Neural cell (in vitro differentiated cells): Measurements from ENCODE around the gene PUM1. TPM values are rescaled to one million over a fixed set of nuclear protein-coding genes. Genes with fewer than 3 reads are reported as not detected.

Source experiments
- H2AFZ ChIP-seq: fragments of 200-600, 300-800 bp; sonication (generic), shearing (Covaris generic); 2 replicates; pipeline ENCODE4 v1.6.0; 2014; ENCODE audit warnings: low read depth, mild to moderate bottlenecking, antibody characterized with exemption, low read length, moderate library complexity
- H3F3A ChIP-seq: fragments of 200-600 bp; shearing (Covaris generic); 2 replicates; pipeline ENCODE4 v1.6.1; 2016; ENCODE audit warnings: mild to moderate bottlenecking, moderate library complexity, mixed read lengths, antibody characterized with exemption, low read length; ENCODE audit not compliant: insufficient read depth, poor library complexity, severe bottlenecking
- H3K27ac ChIP-seq: fragments of 200-600, 300-800 bp; sonication (generic), shearing (Covaris generic); 2 replicates; pipeline ENCODE4 v1.5.1; 2014; ENCODE audit warnings: mild to moderate bottlenecking, low read length, moderate library complexity
- H3K27me3 ChIP-seq: fragments of 300-800, 200-600 bp; sonication (generic), shearing (Covaris generic); 2 replicates; pipeline ENCODE4 v1.6.0; 2014; ENCODE audit warnings: mild to moderate bottlenecking, low read depth, low read length, moderate library complexity; ENCODE audit not compliant: insufficient read depth
- H3K36me3 ChIP-seq: fragments of 300-800, 200-600 bp; sonication (generic), shearing (Covaris generic); 2 replicates; pipeline ENCODE4 v1.5.1; 2014; ENCODE audit warnings: mild to moderate bottlenecking, antibody characterized with exemption, low read length, moderate library complexity; ENCODE audit not compliant: insufficient read depth
- H3K4me2 ChIP-seq: fragments of 300-800, 200-600 bp; sonication (generic), shearing (Covaris generic); 2 replicates; pipeline ENCODE4 v1.6.0; 2014; ENCODE audit warnings: mild to moderate bottlenecking, low read length
- H3K4me3 ChIP-seq: fragments of 300-800, 200-600 bp; sonication (generic), shearing (Covaris generic); 2 replicates; pipeline ENCODE4 v1.5.1; 2014; ENCODE audit warnings: mild to moderate bottlenecking, low read length, moderate library complexity
- H3K79me2 ChIP-seq: fragments of 200-600 bp; shearing (Covaris generic); replicated peaks from 2 replicates; pipeline ENCODE4 v1.6.0; 2014; ENCODE audit warnings: mild to moderate bottlenecking, low read length, moderate library complexity; ENCODE audit not compliant: insufficient read depth
- H3K9ac ChIP-seq: fragments of 300-800, 200-600 bp; sonication (generic), shearing (Covaris generic); 2 replicates; pipeline ENCODE4 v1.6.1; 2016; ENCODE audit warnings: mild to moderate bottlenecking, low read length, mixed read lengths
- H3K9me2 ChIP-seq: fragments of 200-600 bp; shearing (Covaris generic); 2 replicates; pipeline ENCODE4 v1.6.1; 2016; ENCODE audit warnings: mild to moderate bottlenecking, low read length, mixed read lengths; ENCODE audit not compliant: insufficient read depth
- H3K9me3 ChIP-seq: fragments of 200-600, 300-800 bp; sonication (generic), shearing (Covaris generic); 2 replicates; pipeline ENCODE4 v1.6.1; 2016; ENCODE audit warnings: mild to moderate bottlenecking, mixed run types, low read length, moderate library complexity, mixed read lengths
- H4K20me1 ChIP-seq: fragments of 200-600 bp; shearing (Covaris generic); 2 replicates; pipeline ENCODE4 v1.6.1; 2016; ENCODE audit warnings: mild to moderate bottlenecking, mixed run types; ENCODE audit not compliant: insufficient read depth
- CTCF ChIP-seq: fragments of 450-650 bp; IDR thresholded peaks from 2 replicates; pipeline ENCODE4 v1.5.1; 2014; ENCODE audit warnings: antibody characterized with exemption, mild to moderate bottlenecking, moderate library complexity; ENCODE audit not compliant: poor library complexity, severe bottlenecking
- EP300 ChIP-seq: fragments of 450-650 bp; conservative IDR thresholded peaks from 2 replicates; pipeline ENCODE4 v1.6.1; 2014; ENCODE audit warnings: antibody characterized with exemption, mild to moderate bottlenecking, moderate library complexity; ENCODE audit not compliant: poor library complexity, severe bottlenecking
- EZH2 ChIP-seq: fragments of 200-600, 300-800 bp; shearing (Covaris generic), sonication (generic); IDR thresholded peaks from 2 replicates; pipeline ENCODE4 v1.6.1; 2014; ENCODE audit warnings: antibody characterized with exemption, low read length, borderline replicate concordance, mild to moderate bottlenecking; ENCODE audit not compliant: insufficient read depth, poor library complexity, severe bottlenecking
- MXI1 ChIP-seq: fragments of 450-650 bp; conservative IDR thresholded peaks from 2 replicates; pipeline ENCODE4 v1.6.1; 2014; ENCODE audit warnings: antibody characterized with exemption, mild to moderate bottlenecking; ENCODE audit not compliant: poor library complexity, severe bottlenecking
- POLR2AphosphoS5 ChIP-seq: IDR thresholded peaks from 2 replicates; pipeline ENCODE4 v1.6.1; 2012
- RAD21 ChIP-seq: fragments of 450-650 bp; conservative IDR thresholded peaks from 2 replicates; pipeline ENCODE4 v1.6.1; 2014; ENCODE audit warnings: antibody characterized with exemption, mild to moderate bottlenecking, moderate library complexity
- SMC3 ChIP-seq: fragments of 450-650 bp; conservative IDR thresholded peaks from 2 replicates; pipeline ENCODE4 v1.6.1; 2014; ENCODE audit warnings: antibody characterized with exemption, mild to moderate bottlenecking, moderate library complexity; ENCODE audit not compliant: poor library complexity
- TAF1 ChIP-seq: IDR thresholded peaks from 2 replicates; pipeline ENCODE4 v1.6.1; 2012; ENCODE audit warnings: low read depth
- polyA plus RNA-seq: library from polyadenylated mRNA; depleted of rRNA; stranded (reverse); fragments of >200 nt; gene quantifications from 2 replicates; pipeline ENCODE4 v1.2.3, GENCODE V29; 2014
- TF ChIP-seq, protein P1 (sequence below): IDR thresholded peaks from 2 replicates; pipeline ENCODE4 v1.6.1; 2012; ENCODE audit warnings: borderline replicate concordance

The PUM1 gene
- polyA plus RNA-seq, 1 donor from 2014 or later: 60.8 TPM

- no peak overlapping the region for H3K4me3 ChIP-seq
- no peak overlapping the region for H3K9ac ChIP-seq
- H3K79me2 ChIP-seq: peaks cover 36% of the 10 kb centered on the region
- no peak overlapping the region for H2AFZ ChIP-seq
- H4K20me1 ChIP-seq: peaks cover 5% of the 10 kb centered on the region
- TF ChIP-seq CTCF: no peak
- no peak for TF ChIP-seq SMC3
- no peak for TF ChIP-seq TAF1
- TF ChIP-seq POLR2AphosphoS5: no peak
- no peak for TF ChIP-seq EP300
- TF ChIP-seq MXI1: no peak
- TF ChIP-seq RAD21: no peak
- TF ChIP-seq EZH2: no peak
- TF ChIP-seq, protein P1, sequence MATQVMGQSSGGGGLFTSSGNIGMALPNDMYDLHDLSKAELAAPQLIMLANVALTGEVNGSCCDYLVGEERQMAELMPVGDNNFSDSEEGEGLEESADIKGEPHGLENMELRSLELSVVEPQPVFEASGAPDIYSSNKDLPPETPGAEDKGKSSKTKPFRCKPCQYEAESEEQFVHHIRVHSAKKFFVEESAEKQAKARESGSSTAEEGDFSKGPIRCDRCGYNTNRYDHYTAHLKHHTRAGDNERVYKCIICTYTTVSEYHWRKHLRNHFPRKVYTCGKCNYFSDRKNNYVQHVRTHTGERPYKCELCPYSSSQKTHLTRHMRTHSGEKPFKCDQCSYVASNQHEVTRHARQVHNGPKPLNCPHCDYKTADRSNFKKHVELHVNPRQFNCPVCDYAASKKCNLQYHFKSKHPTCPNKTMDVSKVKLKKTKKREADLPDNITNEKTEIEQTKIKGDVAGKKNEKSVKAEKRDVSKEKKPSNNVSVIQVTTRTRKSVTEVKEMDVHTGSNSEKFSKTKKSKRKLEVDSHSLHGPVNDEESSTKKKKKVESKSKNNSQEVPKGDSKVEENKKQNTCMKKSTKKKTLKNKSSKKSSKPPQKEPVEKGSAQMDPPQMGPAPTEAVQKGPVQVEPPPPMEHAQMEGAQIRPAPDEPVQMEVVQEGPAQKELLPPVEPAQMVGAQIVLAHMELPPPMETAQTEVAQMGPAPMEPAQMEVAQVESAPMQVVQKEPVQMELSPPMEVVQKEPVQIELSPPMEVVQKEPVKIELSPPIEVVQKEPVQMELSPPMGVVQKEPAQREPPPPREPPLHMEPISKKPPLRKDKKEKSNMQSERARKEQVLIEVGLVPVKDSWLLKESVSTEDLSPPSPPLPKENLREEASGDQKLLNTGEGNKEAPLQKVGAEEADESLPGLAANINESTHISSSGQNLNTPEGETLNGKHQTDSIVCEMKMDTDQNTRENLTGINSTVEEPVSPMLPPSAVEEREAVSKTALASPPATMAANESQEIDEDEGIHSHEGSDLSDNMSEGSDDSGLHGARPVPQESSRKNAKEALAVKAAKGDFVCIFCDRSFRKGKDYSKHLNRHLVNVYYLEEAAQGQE: no peak
- H3K9me3 ChIP-seq: no peaks in the 10 kb centered on the region
- H3K9me2 ChIP-seq: no peaks in the 10 kb centered on the region
- peaks cover 8% of the 10 kb centered on the region for H3K36me3 ChIP-seq
- H3K27me3 ChIP-seq: no peaks in the 10 kb centered on the region
- H3F3A ChIP-seq: no peaks in the 10 kb centered on the region
- no peak overlapping the region for H3K4me2 ChIP-seq
- no peak overlapping the region for H3K27ac ChIP-seq
Measured at GRCh38 chr1:30977105-30977504, 88.4 kb downstream of the PUM1 start.

DNA sequence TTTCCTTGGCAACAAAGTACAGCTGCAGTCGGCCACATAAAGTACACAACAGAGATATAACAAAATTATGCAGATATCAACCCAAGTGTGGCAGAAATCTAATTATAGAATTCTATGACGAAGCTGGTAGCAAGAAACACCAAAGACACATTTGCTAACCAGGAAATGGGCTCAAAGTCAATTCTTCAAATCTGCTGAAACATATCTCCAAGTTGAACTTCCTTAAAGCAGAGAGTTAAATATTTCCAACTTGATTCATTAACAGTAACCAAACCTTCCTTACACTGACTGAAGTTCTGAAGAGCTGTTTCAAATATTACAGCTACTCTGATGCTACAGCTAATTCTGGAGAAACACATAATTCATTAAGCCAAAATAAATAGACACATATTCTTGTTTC is 89.4 kb downstream of the PUM1 start:
- TF ChIP-seq, protein P1: no peak
- TF ChIP-seq POLR2AphosphoS5 (no peak), SMC3 (no peak), EP300 (no peak), RAD21 (no peak), EZH2 (no peak), CTCF (no peak), TAF1 (no peak), MXI1 (no peak)
- Histone ChIP-seq H3K9me3 (no peaks in the 10 kb centered on the region), H3F3A (no peaks in the 10 kb centered on the region), H3K9me2 (no peaks in the 10 kb centered on the region), H3K36me3 (peaks cover 8% of the 10 kb centered on the region), H3K27ac (no peak overlapping the region), H3K79me2 (peaks cover 40% of the 10 kb centered on the region), H2AFZ (no peak overlapping the region), H3K9ac (no peak overlapping the region), H4K20me1 (peaks cover 5% of the 10 kb centered on the region), H3K4me3 (no peak overlapping the region), H3K4me2 (no peak overlapping the region), H3K27me3 (no peaks in the 10 kb centered on the region)
